Renal cortical epithelial cell (primary cell): ENCODE results near the gene RHEB. TPM values are rescaled to one million over a fixed set of nuclear protein-coding genes. Genes with fewer than 3 reads are reported as not detected.
A peak's percentile ranks its signal among the peaks of the same experiment; 100 is the strongest.

Source experiments
- DNase-seq: peaks from one replicate; pipeline ENCODE4 v3.0.0-alpha.2; 2011; ENCODE audit warnings: low read depth
- total RNA-seq: library from RNA; depleted of rRNA; stranded (reverse); fragments of >200 nt; gene quantifications from 2 replicates; pipeline ENCODE4 v1.2.3, GENCODE V29; 2014

The RHEB gene
- total RNA-seq, 1 donor from 2014 or later: 84.8 TPM

DNA sequence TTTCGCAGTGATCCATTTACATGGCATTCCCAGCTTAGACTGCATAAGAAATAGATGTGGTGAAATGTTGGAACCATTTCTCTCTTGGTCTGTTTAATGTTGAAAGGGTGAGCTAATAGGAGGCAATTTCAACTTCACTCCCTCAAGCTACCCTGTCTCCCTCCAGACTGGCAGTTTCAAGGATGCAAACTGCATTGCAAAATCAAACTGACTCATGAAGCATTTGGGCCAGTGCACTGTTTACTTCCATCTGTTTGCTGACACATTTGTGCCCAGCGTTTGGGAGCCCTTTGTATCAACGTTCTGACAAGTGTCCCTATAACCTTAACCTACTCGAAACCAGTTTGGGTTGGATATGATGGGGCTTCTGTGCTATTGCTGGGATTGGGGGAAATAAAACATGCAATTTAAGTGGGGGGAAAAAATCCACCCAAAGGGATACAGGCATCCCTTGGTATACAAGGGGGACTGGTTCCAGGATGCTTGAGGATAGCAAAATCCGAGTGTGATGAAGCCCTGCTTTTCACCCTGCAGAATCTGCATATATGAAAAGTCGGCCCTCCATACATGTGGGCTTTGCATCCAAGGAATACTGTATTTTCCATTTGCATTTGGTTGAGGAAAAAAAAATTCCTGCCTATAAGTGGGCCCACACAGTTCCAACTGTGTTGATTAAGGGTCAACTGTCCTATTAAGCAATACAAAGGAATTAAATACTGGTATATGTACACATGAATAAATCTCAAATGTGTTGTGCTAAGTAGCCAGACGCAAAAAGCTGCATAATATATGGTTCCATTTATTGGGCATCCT, 15.6 kb downstream of the RHEB start:
- DNase-seq: peak; percentile 91

GRCh38 chr7:151501676-151502075, 18.0 kb downstream of the RHEB start:
- DNase-seq: no peak

- DNase-seq: peak; percentile 81
Observed at GRCh38 chr7:151498495-151498894, 21.2 kb downstream of the RHEB start.

- no peak for DNase-seq
Observed at GRCh38 chr7:151497306-151497871, 22.3 kb downstream of the RHEB start.

DNA sequence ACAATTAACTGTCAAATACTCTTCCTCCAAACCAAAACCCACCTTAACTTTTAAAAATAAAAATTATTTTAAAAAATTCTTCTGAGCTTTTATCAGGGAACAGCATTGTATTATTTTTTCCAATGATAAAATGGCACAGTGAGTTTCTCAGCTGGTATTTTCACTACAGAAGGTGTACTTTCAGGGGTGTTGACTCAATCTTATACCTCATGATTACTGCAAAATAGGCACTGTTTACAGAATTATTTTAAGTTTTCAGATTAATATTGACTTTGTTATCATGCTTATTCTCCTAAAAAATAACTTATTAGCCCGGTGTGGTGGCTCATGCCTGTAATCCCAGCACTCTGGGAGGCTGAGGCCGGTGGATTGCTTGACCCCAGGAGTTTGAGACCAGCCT, 24.3 kb downstream of the RHEB start:
- DNase-seq: no peak

DNA sequence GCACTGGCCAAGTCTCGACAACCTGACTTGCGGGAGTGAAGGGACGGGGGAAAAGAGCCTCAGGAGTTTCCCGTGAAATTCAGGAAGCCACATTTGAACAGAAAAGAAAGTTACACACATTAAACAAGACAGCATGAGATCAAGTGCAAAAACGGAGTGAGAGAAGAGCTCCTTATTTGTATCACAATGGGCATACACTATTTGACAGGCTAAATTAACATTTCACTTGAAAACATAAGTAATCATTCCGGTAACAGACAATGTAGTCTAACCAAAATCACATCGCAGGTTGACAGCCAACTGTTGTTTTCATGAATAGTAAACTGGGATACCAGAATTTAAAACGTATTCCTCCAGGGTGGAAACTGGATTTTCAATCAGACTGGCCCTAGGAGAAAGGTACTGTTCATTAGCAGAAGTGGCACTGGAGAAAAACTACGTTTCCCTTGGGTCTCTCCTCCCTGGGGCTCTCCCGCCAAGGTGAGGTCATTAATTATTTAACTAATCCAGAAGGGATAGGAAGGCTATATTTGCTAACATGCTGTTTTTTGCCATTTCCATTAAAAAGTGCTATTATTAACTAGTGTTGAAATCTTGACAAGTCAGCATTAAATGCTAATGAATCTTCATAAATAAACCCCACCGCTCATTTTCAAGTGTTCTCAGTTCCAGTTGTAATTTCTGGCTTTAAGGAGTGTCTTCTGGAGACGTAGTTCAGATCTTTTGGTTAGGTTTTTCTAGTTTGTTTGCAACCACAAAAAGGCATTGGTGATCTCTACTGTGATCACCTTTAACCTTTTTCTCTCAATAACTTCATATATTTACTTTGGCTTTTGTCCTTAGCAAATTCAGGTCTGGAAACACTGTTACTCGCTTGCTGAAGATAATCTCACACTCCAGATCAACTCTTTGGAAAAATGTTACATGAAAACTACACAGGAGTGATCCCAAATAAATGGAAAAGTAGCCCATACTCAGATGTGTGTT, 25.1 kb downstream of the RHEB start:
- DNase-seq: peak; percentile 57

DNA sequence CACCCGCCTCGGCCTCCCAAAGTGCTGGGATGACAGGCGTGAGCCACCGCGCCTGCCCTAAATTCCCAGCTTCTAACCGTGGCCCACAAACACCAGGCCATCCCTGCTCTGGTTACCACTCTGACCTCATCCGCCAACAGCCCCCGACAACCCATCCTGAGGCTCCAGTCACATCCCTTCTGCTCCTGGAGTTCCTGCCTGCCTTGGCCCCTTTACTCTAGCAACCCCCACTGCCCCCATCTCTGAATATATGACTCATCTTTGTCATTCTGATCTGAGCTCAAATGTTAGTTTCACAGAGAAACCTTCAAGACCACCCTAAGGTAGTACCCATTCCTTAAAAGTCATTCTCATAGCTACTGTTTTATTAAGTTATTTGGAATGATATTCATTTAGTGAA, 26.6 kb downstream of the RHEB start:
- DNase-seq: no peak

- peak; percentile 96 for DNase-seq
Observed at GRCh38 chr7:151491859-151492258, 27.8 kb downstream of the RHEB start.

DNA sequence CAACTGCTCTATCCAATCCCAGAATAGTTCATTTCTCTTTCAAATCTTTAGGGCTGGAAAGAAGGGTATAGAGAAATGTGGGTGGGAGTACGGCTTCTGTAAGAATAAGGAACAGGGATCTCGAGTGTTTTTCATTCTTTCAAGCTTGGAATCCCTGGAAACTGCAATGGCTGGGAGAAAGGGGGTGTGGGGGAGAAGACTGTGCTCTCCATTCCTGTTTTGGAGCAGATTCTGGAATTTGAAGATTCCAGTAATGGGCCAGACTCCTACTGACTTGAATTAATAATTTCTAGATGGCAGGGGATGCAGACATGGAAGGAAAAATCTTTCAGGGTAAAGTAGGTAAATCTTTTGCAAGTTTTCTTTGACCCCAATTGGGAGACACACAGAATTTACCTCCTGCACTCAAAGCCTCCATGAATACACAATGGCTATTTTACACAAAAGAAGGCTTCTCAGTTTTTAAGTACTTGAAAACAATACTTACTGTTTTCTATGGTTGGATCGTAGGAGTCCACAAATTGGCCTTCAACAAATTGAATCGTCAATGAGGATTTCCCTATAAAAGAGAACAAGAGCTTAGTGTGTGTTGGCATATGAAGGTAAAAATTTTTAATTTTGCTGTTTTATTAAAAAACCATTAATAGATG, 29.1 kb downstream of the RHEB start:
- DNase-seq: no peak

GRCh38 chr7:151489498-151489897, 30.2 kb downstream of the RHEB start:
- no peak for DNase-seq

DNA sequence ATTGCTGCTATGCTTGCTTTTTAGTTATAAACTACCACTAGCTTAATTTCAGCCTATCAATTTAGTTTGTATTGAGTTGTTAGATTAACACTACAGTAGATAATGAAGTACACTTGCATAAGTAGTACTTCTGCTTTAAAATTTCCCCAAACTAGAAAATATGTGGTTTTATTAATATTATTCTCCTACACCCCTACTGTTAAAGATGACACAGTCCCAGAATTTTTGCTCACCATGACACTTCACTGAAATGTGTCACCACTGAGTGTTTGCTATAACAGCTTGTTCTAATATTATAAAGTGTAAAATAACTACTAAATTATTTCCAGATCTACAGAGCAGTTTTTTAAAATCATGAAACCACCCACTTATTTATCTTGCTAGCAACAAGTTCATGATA, 31.6 kb downstream of the RHEB start:
- DNase-seq: no peak

DNA sequence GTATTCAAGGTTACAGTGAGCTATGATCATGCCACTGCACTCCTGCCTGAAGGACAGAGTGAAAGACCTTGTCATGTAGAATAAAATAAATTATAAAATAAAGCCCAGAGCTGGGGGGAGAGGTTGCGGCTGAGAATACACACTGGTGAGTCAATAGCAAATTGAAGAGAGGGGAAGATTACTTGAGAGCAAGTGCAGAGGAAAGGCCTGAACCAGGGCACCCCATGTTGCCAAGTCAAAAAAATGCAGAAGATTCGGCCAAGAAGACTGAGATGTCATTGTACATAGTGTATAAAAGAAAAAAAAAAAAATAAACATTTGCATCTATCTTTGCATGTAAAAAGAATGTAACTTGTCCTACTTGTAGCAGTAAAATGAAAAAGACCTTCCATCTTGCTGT, 32.5 kb downstream of the RHEB start:
- no peak for DNase-seq

GRCh38 chr7:151486074-151486473, 33.6 kb downstream of the RHEB start:
- DNase-seq: no peak

DNA sequence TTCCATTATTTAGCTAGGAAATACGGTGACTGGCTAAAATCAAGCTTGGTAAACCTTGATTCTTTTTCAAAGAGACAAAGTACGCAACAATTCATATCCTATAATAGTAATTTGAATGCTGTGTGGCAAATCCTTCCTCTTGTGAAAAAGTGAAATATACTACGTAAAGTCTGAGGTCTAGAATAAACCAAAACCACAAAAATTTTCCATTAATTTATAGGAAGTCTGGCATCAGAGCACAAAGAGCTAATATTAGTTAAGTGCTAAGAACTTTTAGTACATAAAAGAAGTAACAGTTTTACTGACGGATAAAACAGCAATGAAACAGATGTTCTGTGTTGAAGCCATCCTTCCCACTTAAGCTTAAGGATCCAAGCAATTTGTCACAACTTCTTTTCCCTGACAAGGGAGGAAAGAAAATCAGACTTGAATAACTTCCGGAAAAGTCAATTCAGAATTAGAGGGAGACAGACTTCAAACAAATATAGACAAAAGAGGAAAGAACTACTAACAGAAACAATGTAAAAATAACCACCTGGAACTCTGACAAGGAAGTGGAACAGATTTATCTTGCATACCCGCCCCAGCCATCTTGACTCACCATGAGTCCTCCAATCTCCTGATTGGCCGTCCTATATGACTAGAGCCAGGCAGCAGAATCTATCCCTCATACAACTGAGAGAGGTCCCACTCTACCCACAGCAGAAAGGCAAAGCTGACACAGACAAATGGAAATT, 34.6 kb downstream of the RHEB start:
- DNase-seq: peak; percentile 58

DNA sequence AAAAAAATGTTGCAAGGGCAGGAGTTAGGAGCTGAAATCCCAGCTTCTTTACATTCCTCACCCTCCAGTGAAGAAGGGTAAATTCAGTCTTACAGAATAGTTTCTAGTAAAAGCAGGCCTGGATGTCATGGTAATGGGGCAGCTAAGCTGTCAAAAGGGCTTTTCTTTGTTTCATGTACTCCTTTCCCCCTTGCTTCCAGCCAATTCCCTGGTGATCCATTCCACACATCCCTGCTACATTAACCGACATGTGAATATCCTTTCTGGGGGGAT, 36.0 kb downstream of the RHEB start:
- DNase-seq: no peak

DNA sequence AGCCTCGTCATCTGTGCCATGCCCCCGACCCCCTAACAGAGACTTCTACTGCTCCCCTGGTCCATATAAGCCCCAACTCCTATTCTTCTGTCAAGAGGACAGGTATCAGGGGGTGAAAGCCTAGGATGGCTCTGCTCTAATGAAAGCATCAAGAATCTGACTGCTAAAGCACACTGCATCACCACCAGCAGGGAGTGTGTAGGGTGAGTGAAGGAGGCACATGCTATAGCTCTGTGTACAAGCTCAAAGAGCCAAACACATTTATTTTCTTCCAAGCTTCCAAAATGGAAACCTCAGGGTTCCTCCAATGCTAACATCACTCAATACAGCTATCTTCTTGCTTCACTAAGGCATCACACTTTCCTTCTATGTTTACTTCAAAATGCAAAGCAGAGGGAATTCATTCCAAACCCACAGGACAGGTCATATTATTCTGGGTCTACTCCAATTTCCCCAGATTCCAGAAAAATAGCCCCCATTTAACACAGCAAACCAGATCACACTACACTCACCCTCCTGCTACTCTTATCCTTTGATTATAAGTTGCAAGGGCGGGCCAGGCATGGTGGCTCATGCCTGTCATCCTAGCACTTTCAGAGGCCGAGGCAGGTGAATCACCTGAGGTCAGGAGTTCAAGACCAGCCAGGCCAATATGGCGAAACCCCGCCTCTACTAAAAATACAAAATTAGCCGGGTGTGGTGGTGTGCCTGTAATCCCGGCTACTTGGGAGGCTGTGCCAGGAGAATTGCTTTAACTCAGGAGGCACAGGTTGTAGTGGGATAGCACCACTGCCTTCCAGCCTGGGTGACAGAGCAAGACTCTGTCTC, 36.6 kb downstream of the RHEB start:
- DNase-seq: no peak

GRCh38 chr7:151481650-151482505, 37.8 kb downstream of the RHEB start:
- DNase-seq: no peak

DNA sequence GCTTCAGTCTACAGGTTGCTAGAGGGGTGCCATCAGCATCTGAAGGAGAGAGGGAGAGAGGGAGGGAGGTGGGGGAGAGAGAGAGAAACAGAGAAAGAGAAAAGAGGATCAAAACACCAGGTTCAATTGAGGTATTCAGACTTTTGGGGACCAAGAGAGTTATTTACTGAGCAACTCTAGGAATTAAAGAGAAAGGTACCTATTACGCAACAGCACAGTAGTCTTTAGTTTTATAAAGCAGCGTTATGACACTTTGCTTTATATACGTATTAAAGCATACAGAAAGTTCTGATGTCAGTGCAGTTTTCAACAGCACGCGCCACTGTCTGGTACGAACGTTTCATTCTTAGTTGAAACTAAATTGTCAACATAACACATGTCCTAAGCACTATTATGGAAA, 41.8 kb downstream of the RHEB start:
- no peak for DNase-seq

DNA sequence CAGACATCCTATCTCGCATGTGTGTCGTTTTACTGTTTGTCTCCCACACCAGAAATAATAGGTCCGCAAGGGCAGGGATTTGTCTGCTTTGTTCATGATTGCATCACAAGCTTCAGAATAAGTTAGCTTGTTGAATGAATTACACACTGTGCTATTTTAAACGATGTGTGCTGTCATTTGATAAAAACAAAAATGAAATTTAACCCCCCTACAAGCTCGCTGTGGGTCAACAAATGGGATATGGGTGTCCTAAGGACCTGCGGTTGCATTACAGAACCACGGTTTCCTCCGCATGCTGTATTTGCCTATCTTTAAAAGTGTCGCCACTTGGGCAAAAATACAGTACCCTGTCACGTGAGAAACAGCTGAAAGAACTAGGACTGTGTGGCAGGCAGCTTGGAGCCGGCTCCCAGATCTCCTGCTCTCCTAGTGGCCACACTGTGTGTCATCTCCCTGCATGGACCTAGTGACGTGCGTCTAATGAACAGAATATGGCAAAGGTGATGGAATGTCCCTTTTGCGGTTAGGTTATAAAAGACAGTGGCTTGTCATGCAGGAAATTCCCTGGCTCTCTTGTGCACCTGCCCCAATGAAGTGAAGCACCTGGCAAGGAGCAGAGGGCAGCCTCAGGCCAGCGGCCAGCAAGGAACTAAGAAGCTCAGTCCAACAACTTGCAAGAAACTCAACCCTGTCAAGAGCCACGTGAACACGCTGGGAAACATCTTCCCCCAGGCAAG, 46.9 kb downstream of the RHEB start:
- no peak for DNase-seq
